Measurements from ENCODE around the gene OGDHL. TPM values are rescaled to one million over a fixed set of nuclear protein-coding genes. Genes with fewer than 3 reads are reported as not detected.

OGDHL gene
- total RNA-seq, 5 donors from 2014 or later (not counting 1 experiment from before 2014, with no cell fraction given): 0.56 TPM; not detected in 4

GRCh38 chr10:49768731-49769130 is 6.6 kb upstream of the OGDHL start:
- H3K27me3 ChIP-seq (replicated peaks in 1 of 2; ENCODE audit: control insufficient read depth in 2 of 2, extremely low read depth in 1 of 2, insufficient read depth in 2 of 2, low read length in 1 of 2): peaks cover 2 to 29% of the 10 kb centered on the region in 2 experiments
- Mint-ChIP-seq H3K9me3 (peaks cover 5 to 10% (median 10%) of the 10 kb centered on the region in 3 donors), H3K27ac (no peak overlapping the region), H3K27me3 (peaks cover 28 to 41% of the 10 kb centered on the region in 2 donors), H3K36me3 (no peaks in the 10 kb centered on the region), H3K4me1 (peaks cover 0 to 4% (median 2%) of the 10 kb centered on the region in 3 donors), H3K4me3 (no peak overlapping the region)
- H3K9me3 ChIP-seq: no peaks in the 10 kb centered on the region
- CTCF ChIA-PET: no interaction called here
- WGBS (ENCODE audit: insufficient coverage): 17% methylated on average over 43 of the region's 45 CpGs
- no peak overlapping the region for H3K4me3 ChIP-seq (ENCODE audit: control insufficient read depth in 1 of 2, extremely low read depth in 1 of 2, low read length in 1 of 2)
- ATAC-seq (replicated peaks in 1 of 4): no peak
- POLR2A ChIA-PET: no interaction called here
- no peak overlapping the region for H3K27ac ChIP-seq (ENCODE audit: low read length)
- no peaks in the 10 kb centered on the region for H3K4me1 ChIP-seq (ENCODE audit: control insufficient read depth in 1 of 2, extremely low read depth in 1 of 2, insufficient read depth in 2 of 2, low read length in 2 of 2)
- DNase-seq: no peak
- H3K36me3 ChIP-seq (ENCODE audit: control insufficient read depth in 2 of 2, extremely low read depth in 1 of 2, insufficient read depth in 1 of 2, low read length in 1 of 2): no peaks in the 10 kb centered on the region

GRCh38 chr10:49768329-49768728 is 6.2 kb upstream of the OGDHL start:
- no peaks in the 10 kb centered on the region for H3K36me3 ChIP-seq (ENCODE audit: control insufficient read depth in 2 of 2, extremely low read depth in 1 of 2, insufficient read depth in 1 of 2, low read length in 1 of 2)
- no peak overlapping the region for H3K4me3 ChIP-seq (ENCODE audit: control insufficient read depth in 1 of 2, extremely low read depth in 1 of 2, low read length in 1 of 2)
- H3K4me1 Mint-ChIP-seq: peaks cover 0 to 4% (median 2%) of the 10 kb centered on the region in 3 donors
- no peaks in the 10 kb centered on the region for H3K9me3 ChIP-seq
- 18% methylated on average over 38 of the region's 38 CpGs for WGBS (ENCODE audit: insufficient coverage)
- ChIA-PET CTCF (no interaction called here), POLR2A (no interaction called here)
- H3K27me3 ChIP-seq (replicated peaks in 1 of 2; ENCODE audit: control insufficient read depth in 2 of 2, extremely low read depth in 1 of 2, insufficient read depth in 2 of 2, low read length in 1 of 2): peaks cover 3 to 29% of the 10 kb centered on the region in 2 experiments
- H3K27ac Mint-ChIP-seq: no peak overlapping the region
- no peak for DNase-seq
- ATAC-seq (replicated peaks in 1 of 4): no peak
- H3K4me3 Mint-ChIP-seq: no peak overlapping the region
- peaks cover 32 to 45% of the 10 kb centered on the region in 2 donors for H3K27me3 Mint-ChIP-seq
- no peaks in the 10 kb centered on the region for H3K36me3 Mint-ChIP-seq
- H3K4me1 ChIP-seq (ENCODE audit: control insufficient read depth in 1 of 2, extremely low read depth in 1 of 2, insufficient read depth in 2 of 2, low read length in 2 of 2): no peaks in the 10 kb centered on the region
- no peak overlapping the region for H3K27ac ChIP-seq (ENCODE audit: low read length)
- H3K9me3 Mint-ChIP-seq: peaks cover 5 to 10% (median 10%) of the 10 kb centered on the region in 3 donors

GRCh38 chr10:49767752-49768151 is 5.6 kb upstream of the OGDHL start:
- WGBS (ENCODE audit: insufficient coverage): 63% methylated on average over 7 of the region's 7 CpGs
- H3K9me3 Mint-ChIP-seq: peaks cover 5 to 10% (median 10%) of the 10 kb centered on the region in 3 donors

GRCh38 chr10:49766484-49766883 is 4.4 kb upstream of the OGDHL start:
- Histone ChIP-seq H3K27me3 (replicated peaks in 1 of 2; ENCODE audit: control insufficient read depth in 2 of 2, extremely low read depth in 1 of 2, insufficient read depth in 2 of 2, low read length in 1 of 2) (peaks cover 11 to 40% of the 10 kb centered on the region in 2 experiments), H3K9me3 (no peaks in the 10 kb centered on the region), H3K27ac (ENCODE audit: low read length) (no peak overlapping the region), H3K36me3 (ENCODE audit: control insufficient read depth in 2 of 2, extremely low read depth in 1 of 2, insufficient read depth in 1 of 2, low read length in 1 of 2) (no peaks in the 10 kb centered on the region), H3K4me3 (ENCODE audit: control insufficient read depth in 1 of 2, extremely low read depth in 1 of 2, low read length in 1 of 2) (no peak overlapping the region), H3K4me1 (ENCODE audit: control insufficient read depth in 1 of 2, extremely low read depth in 1 of 2, insufficient read depth in 2 of 2, low read length in 2 of 2) (peaks cover 0 to 8% of the 10 kb centered on the region in 2 experiments)
- ATAC-seq (replicated peaks in 1 of 4) (no peak), DNase-seq (no peak)
- Mint-ChIP-seq H3K4me1 (peaks cover 0 to 11% (median 10%) of the 10 kb centered on the region in 3 donors), H3K27me3 (peaks cover 38 to 56% of the 10 kb centered on the region in 2 donors), H3K9me3 (peaks cover 5 to 10% (median 10%) of the 10 kb centered on the region in 3 donors), H3K4me3 (no peak overlapping the region), H3K27ac (no peak overlapping the region), H3K36me3 (no peaks in the 10 kb centered on the region)
- CTCF ChIA-PET: no interaction called here
- no CpG with 5 or more reads among the region's 2 CpGs for WGBS (ENCODE audit: insufficient coverage)
- POLR2A ChIA-PET: no interaction called here

More at GRCh38 chr10:49767752-49768151, 5.6 kb upstream of the OGDHL start:
- H3K36me3 ChIP-seq (ENCODE audit: control insufficient read depth in 2 of 2, extremely low read depth in 1 of 2, insufficient read depth in 1 of 2, low read length in 1 of 2): no peaks in the 10 kb centered on the region
- ATAC-seq (replicated peaks in 1 of 4) (no peak), DNase-seq (no peak)
- no peaks in the 10 kb centered on the region for H3K9me3 ChIP-seq
- Mint-ChIP-seq H3K27ac (no peak overlapping the region), H3K4me1 (peaks cover 0 to 6% (median 6%) of the 10 kb centered on the region in 3 donors), H3K27me3 (peaks cover 36 to 50% of the 10 kb centered on the region in 2 donors), H3K36me3 (no peaks in the 10 kb centered on the region), H3K4me3 (no peak overlapping the region)
- H3K27me3 ChIP-seq (replicated peaks in 1 of 2; ENCODE audit: control insufficient read depth in 2 of 2, extremely low read depth in 1 of 2, insufficient read depth in 2 of 2, low read length in 1 of 2): peaks cover 7 to 29% of the 10 kb centered on the region in 2 experiments
- CTCF ChIA-PET: no interaction called here
- H3K27ac ChIP-seq (ENCODE audit: low read length): no peak overlapping the region
- H3K4me1 ChIP-seq (ENCODE audit: control insufficient read depth in 1 of 2, extremely low read depth in 1 of 2, insufficient read depth in 2 of 2, low read length in 2 of 2): no peaks in the 10 kb centered on the region
- POLR2A ChIA-PET: no interaction called here
- H3K4me3 ChIP-seq (ENCODE audit: control insufficient read depth in 1 of 2, extremely low read depth in 1 of 2, low read length in 1 of 2): no peak overlapping the region

- DNase-seq: no peak
- no peak overlapping the region for H3K27ac ChIP-seq (ENCODE audit: low read length)
- CTCF ChIA-PET: no interaction called here
- H3K27me3 ChIP-seq (replicated peaks in 1 of 2; ENCODE audit: control insufficient read depth in 2 of 2, extremely low read depth in 1 of 2, insufficient read depth in 2 of 2, low read length in 1 of 2): peaks cover 8 to 46% of the 10 kb centered on the region in 2 experiments
- H3K36me3 Mint-ChIP-seq: no peaks in the 10 kb centered on the region
- peaks cover 47 to 59% of the 10 kb centered on the region in 2 donors for H3K27me3 Mint-ChIP-seq
- peaks cover 5 to 10% (median 10%) of the 10 kb centered on the region in 3 donors for H3K9me3 Mint-ChIP-seq
- H3K4me1 Mint-ChIP-seq: peaks cover 0 to 10% (median 9%) of the 10 kb centered on the region in 3 donors
- H3K9me3 ChIP-seq: no peaks in the 10 kb centered on the region
- peaks cover 0 to 11% of the 10 kb centered on the region in 2 experiments for H3K4me1 ChIP-seq (ENCODE audit: control insufficient read depth in 1 of 2, extremely low read depth in 1 of 2, insufficient read depth in 2 of 2, low read length in 2 of 2)
- H3K4me3 ChIP-seq (ENCODE audit: control insufficient read depth in 1 of 2, extremely low read depth in 1 of 2, low read length in 1 of 2): peak overlapping the region in 1 of 2 donors; percentile 32
- no peaks in the 10 kb centered on the region for H3K36me3 ChIP-seq (ENCODE audit: control insufficient read depth in 2 of 2, extremely low read depth in 1 of 2, insufficient read depth in 1 of 2, low read length in 1 of 2)
- POLR2A ChIA-PET: no interaction called here
- no peak for ATAC-seq (replicated peaks in 1 of 4)
- no CpG with 5 or more reads among the region's 4 CpGs for WGBS (ENCODE audit: insufficient coverage)
- peak overlapping the region; percentile 28 to 55 (median 37) for H3K4me3 Mint-ChIP-seq
- H3K27ac Mint-ChIP-seq: no peak overlapping the region
These were observed 399 bp upstream of the OGDHL start for GRCh38 chr10:49762566-49762877.

GRCh38 chr10:49761201-49761788 is 828 bp downstream of the OGDHL start:
- no peak overlapping the region for H3K27ac Mint-ChIP-seq
- H3K4me1 Mint-ChIP-seq: peaks cover 0 to 10% (median 9%) of the 10 kb centered on the region in 3 donors
- Histone ChIP-seq H3K4me1 (ENCODE audit: control insufficient read depth in 1 of 2, extremely low read depth in 1 of 2, insufficient read depth in 2 of 2, low read length in 2 of 2) (peaks cover 0 to 11% of the 10 kb centered on the region in 2 experiments), H3K27me3 (replicated peaks in 1 of 2; ENCODE audit: control insufficient read depth in 2 of 2, extremely low read depth in 1 of 2, insufficient read depth in 2 of 2, low read length in 1 of 2) (peaks cover 8 to 46% of the 10 kb centered on the region in 2 experiments), H3K36me3 (ENCODE audit: control insufficient read depth in 2 of 2, extremely low read depth in 1 of 2, insufficient read depth in 1 of 2, low read length in 1 of 2) (no peaks in the 10 kb centered on the region), H3K4me3 (ENCODE audit: control insufficient read depth in 1 of 2, extremely low read depth in 1 of 2, low read length in 1 of 2) (peak overlapping the region in 1 of 2 donors; percentile 26), H3K27ac (ENCODE audit: low read length) (no peak overlapping the region), H3K9me3 (no peaks in the 10 kb centered on the region)
- peak overlapping the region; percentile 9 to 42 (median 36) for H3K4me3 Mint-ChIP-seq
- CTCF ChIA-PET: no interaction called here
- peaks cover 39 to 54% of the 10 kb centered on the region in 2 donors for H3K27me3 Mint-ChIP-seq
- ATAC-seq (replicated peaks in 1 of 4): no peak
- DNase-seq: no peak
- POLR2A ChIA-PET: no interaction called here
- peaks cover 0 to 1% (median 1%) of the 10 kb centered on the region in 3 donors for H3K9me3 Mint-ChIP-seq
- no peaks in the 10 kb centered on the region for H3K36me3 Mint-ChIP-seq
- WGBS (ENCODE audit: insufficient coverage): 25% methylated on average over 15 of the region's 16 CpGs
